Raji (cell line): ENCODE measurements around the gene PLEKHA8.
A peak's percentile ranks its signal among the peaks of the same experiment; 100 is the strongest.

Experiments used
- POLR2A ChIP-seq: IDR thresholded peaks from 2 replicates; pipeline ENCODE4 v1.6.1; 2011; ENCODE audit warnings: low read depth, low read length, control low read depth; ENCODE audit not compliant: insufficient read depth

Gene PLEKHA8

DNA sequence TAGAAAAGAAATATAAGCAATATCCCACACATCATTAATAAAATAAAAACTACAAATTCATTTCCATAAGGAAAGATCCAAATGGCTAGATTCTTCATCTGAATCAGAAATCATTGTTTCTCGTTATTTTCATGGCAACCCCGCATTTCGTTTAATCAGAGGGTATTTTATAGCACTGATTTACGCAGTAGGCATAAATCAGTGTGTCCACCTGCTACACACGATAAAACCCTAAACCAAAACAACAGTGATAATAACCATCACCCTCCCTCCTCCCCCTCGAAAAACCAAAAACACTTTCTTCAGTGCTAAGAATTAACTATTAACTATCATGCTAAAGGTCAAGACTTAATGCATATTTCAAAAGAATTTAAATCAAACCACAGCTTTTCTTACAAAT, 18.2 kb upstream of the PLEKHA8 start:
- TF ChIP-seq POLR2A = no peak

DNA sequence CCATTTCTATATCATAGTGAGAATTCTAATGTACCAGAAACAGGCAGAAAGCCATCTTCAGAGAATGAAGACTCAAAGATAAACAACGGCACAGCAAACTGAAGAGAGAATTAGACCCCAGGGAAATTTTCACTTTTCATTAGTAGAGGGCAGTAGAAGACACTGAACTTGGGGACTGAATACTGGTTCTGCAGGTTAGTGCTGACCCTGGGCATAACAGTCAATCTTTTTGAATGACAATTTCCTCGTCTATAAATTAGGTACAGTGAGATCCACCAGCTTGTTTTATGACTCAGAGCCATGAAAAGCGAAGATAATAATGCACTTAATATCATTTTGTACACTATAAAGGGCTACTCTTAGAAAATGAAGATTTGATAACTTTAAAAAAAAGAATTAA, 15.5 kb upstream of the PLEKHA8 start:
- no peak for TF ChIP-seq POLR2A

DNA sequence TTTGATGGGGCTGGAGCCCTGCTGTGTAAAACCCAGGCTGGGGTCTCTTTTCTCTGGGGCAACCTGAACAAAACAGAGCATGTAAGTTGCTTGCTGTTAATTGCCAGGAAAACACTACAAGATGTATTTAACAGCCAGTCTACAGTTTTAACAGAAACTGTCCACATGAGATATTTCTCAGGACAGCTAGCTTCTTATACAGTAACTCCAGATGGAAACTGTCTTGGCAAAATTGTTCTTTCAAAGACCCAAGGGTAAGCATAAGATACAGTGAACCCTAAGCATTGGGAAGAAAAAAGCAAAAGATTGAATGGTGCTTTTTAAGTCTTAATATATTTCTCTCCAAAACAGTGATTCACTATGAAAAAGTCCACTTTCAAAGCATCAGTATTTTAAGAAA, 9.8 kb upstream of the PLEKHA8 start:
- TF ChIP-seq POLR2A = no peak

DNA sequence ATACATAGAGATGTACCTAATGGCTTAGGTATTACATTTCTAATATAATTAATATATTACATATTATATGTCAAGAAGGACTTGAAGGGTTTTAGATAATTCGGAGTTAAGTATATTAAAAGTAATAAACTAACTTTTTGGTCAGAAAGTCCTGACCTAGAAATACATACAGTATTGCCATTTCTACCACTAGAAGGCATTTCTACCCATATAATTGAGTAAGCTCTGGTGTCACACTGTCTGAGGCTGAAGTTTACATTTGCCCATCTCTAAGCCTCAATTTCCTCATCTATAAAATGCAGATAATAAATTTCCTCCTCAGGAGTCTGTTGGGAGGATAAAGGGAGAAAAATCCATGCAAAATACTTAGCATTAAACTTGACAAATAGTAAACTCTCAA, 8.8 kb upstream of the PLEKHA8 start:
- no peak for TF ChIP-seq POLR2A

DNA sequence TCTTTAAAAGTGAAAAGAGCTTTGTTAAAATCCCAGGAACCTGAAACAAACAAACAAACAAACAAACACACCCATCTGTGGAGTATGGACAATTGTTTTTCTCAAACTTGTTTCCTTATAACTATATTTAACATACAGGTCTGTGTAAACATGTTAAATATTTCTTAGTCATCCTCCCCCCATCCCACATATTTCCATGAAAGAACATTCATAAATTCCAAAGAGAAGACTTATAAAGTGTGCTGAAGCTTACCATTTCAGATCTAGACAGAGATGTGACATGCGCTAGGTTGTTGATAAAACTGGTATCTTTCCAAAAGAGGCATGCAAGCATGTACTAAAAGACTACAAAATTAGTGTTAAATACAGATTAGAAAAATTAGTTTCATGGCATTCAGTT, 8.3 kb upstream of the PLEKHA8 start:
- no peak for TF ChIP-seq POLR2A

DNA sequence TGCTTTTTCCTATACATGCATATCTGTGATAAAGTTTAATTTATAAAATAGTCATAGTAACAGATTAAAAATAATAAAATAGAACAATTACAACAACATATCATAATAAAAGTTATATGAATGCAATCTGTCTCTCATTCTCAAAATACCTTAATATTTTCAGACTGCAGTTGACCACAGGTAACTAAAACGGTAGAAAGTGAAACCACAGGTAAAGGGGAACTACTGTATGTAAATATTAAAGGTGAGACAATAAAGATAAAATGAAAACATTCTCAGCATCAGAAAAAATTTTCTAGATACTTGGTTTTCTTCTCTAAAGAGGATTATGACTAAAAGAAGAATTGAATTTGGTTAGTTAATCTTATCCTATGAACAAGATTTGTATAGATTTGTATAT, 7.7 kb upstream of the PLEKHA8 start:
- TF ChIP-seq POLR2A = no peak

DNA sequence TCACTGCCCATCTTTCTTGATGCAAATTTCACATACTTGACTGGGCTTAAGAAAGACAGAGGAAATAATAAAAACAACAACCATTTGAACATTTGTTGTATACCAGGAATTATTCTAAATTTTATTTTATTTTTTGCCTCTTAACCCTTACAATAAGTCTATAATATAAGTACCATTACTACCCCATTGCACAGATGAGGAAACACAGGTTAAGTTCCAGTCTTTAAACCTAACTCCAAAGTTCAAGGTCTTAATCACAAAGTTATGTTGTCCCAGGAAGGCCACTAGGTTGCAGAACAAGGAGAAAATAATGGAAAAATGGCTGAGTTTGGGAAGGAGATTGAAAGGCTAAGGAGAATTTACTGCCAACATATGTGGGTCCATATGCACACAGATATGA, 5.2 kb upstream of the PLEKHA8 start:
- no peak for TF ChIP-seq POLR2A

DNA sequence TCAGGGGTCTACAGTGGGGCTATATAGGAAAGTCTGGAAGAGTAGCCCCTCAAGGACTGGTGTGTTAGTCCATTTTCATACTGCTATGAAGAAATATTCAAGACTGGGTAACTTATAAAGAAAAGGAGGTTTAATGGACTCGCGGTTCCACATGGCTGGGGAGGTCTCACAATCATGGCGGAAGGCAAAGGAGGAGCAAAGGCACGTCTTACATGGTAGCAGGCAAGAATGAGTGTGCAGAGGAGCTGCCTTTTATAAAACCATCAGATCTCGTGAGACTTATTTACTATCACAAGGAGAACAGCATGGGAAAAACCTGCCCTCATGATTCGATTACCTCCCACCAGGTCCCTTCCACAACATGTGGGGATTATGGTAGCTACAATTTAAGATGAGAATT, 4.7 kb upstream of the PLEKHA8 start:
- no peak for TF ChIP-seq POLR2A

DNA sequence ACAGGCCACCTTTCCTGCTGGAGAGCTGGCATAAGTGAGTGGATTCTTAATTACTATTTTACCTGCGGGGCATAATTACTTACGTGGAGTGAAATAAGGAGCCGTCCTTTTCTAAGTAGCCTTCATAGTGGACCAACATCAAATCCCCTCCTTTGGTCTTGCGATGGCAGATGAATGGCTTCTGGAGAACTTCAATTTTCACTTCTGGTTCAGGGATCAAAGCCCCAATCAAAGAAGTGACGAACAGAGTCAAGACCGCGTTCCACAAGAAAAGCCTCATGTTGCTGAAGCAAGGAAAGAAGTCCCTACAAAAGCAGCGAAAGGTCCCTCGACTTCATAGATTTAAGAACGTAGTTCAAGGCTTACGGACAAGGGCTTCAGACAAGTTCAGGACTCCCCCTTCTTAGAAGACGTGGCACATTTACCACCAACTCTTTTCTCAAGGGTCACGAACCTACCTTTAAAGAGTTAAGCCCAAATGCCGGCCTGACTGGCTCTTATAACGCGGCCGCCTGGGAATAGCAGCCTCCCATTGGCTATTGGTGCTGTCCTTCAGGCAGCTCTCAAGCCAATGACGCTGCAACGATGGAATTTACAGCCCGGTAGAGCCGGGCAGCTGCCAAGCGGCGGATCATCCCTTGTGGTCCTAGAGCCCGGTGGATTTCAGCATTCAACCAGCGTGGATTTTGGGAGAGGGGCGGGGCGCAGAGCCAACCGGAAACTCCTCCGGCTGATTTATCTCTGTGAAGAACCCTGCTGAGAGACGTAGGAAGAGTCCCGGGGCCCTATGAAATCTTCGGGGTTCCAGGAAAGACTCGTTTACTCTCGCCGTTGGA, 1.8 kb upstream of the PLEKHA8 start, which contains the start of gene FKBP14:
Gene FKBP14, minus strand, starts transcription at position 474 of the 836 bp plus-strand sequence. Its CDS starts 194 bp downstream, at position 280.
- peak; percentile 82 for TF ChIP-seq POLR2A

DNA sequence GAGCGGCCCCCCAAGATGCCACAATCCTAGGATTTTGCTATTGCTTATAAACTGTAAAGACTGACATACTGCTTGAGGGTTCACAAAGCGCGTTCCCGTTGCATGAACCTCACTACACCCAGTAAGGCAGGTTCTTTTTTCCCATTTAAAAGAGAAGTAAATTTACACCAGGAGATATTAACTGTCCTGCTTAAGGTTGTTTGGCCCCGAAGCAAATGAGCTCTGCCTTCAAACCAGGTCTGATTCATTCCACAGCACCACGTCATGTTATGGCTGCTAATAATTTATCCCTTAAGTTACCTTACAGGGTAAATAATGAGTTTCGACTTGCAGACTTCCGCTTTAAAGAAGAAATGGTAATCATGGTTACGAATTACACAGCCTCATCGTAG, 1.2 kb upstream of the PLEKHA8 start:
- no peak for TF ChIP-seq POLR2A

DNA sequence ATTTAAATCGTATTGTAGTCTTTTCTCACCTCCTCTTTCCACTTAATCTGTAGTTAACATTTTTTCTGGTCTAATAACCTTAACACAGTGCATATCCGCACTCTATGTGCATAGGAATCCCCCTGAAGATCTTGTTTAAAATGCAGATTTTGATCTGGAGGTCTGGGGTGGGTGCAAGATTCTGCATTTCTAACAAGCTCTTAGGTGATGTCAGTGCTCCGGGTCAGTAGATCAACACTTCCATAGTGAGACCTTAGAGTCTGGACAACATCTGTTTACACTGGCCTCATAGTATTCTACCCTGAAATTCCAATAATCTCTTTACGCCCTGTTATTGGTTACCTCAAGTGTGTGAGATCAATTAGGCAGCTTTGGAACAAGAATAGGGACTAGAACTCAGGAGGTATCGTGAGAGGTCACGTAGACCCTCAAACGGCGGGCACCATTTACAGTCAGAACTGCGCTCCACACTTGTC, 434 bp upstream of the PLEKHA8 start:
- TF ChIP-seq POLR2A = peak; percentile 93; the same call in 1 of the 2 replicates

DNA sequence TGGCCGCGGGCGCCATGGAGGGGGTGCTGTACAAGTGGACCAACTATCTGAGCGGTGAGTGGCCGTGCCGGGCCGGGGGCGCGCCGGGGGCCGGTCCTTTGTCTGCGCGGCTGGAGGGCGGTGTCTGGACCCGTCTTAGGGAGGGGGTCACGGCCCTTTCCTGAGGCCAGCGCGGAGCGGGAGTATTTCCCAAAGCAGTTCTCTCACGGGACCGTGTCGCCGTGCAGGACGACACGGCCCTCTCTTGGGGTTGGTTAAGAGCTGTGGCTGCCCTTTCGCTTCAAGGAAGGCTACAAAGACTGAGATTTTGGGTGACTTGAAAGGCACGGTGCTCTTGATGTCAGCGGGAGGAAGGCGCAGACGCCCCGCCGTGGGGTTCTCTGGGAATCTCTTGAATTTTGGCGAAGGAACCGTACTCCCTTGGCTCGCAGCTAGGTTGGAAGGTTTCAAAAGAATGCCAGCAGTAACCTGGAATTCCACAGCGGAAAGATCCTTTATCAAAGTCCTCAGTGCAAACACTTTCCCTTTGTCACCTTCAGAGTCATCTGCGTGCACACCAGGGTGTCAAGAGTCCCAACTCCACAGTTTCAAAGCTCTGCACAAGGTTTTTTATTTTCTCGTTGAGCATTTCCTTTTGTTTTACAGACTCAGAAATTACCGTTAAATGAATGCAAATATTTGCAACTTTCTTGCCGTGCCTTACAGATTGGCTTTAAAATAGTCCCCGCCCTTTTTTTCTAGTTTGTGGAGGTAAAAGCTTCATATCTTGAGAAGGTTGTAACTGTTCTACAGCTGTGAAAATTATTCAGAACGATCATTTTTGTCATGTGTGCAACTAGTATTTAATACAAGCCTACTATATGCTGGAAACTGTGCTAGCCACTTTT, 780 bp downstream of the PLEKHA8 start:
- no peak for TF ChIP-seq POLR2A

DNA sequence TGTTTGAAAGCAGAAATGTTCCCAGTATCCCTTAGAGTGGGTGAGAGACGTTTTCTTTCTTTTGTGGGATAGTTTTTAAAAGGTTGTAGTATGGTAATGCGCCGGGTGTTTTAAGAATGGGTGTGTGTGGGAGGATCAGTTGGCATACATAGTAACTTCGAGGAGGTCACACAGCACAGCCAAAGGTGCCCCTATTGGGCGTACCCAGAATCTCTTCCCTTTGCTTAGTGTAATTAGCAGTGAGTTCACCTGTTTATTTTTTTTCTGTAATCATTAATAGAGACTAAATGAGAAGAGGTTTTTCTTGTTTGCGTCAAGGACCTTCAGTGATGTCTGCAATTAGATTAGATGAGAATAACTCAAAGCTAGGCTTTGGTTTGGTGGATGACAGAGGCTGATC, 1.5 kb downstream of the PLEKHA8 start:
- no peak for TF ChIP-seq POLR2A

DNA sequence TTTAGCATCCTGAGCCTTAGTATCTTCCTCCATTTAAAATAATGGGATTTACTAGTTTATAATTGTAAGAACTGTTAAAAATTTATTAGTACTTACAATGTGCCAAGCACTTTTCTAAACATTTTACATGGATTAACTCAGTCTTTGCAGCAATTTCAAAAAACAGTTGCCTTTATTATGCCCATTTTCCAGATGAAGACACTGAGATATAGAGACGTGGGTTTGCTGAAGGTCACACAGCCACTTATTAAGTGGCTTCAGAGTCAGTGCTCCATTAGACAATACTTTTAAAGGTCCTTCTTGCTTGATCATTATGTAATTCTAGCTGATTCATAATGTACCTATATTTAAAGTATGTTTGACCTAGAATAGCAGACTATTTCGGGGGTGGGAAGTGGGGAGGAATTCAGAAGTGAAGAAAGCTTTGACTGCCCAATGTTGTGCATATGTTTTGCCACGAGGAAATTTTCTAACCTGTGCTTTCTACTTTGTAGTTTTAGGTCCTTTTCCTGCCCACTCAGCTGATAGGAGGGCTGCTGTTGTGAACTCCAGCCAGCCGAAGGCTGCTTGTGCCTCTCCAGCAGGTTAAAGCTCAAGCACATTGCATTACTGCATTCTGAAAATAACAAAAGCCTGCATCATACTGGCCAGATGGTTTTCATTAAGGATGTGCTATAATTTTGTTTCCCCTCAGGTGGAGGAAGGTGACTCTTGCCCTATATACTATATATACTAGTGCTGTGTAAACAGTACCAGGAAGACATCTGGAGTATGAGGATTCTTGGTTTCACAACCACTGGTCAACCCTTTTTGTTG, 4.3 kb downstream of the PLEKHA8 start:
- TF ChIP-seq POLR2A = no peak

DNA sequence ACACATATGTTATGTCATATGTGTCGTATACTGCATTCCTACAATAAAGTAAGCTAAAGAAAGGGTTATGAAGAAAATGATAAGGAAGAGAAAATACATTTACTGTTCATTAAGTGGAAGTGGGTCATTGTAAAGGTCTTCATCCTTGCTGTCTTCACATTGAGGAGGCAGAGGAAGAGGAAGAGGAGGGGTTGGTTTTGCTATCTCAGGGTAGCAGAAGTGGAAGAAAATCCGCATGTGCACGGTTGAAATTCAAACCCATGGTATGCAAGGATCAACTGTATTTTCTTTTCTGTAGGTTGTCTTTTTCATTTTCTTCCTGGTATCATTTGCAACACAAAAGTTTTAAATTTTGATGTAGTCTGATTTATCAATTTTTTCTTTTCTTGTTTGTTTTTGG, 6.3 kb downstream of the PLEKHA8 start:
- no peak for TF ChIP-seq POLR2A
